Sigmoid colon (tissue), 4 donors: ENCODE data around the gene LEF1.

Experiments
- EP300 ChIP-seq, 4 donors: sonication (generic); formaldehyde crosslinking; IDR thresholded peaks; one replicate each; pipeline ENCODE4 v1.6.1; 2017; ENCODE audit warnings: antibody characterized with exemption in 4 of 4
- POLR2A ChIP-seq, 2 donors: fragments of 450-650 bp; IDR thresholded peaks; one replicate each; pipeline ENCODE4 v1.6.1; 2016; ENCODE audit warnings: antibody characterized with exemption in 2 of 2, mild to moderate bottlenecking in 2 of 2, moderate library complexity in 2 of 2
- POLR2AphosphoS5 ChIP-seq, 4 donors: sonication (generic); formaldehyde crosslinking; IDR thresholded peaks; one replicate each; pipeline ENCODE4 v1.6.1; 2017; ENCODE audit warnings: antibody characterized with exemption in 4 of 4
- TF ChIP-seq, protein P1 (sequence below), 4 experiments: fragments of 450-650 bp in 3 of 4; fragments of 200-600 bp in 1 of 4; IDR thresholded peaks; one replicate each; pipeline ENCODE4 v1.5.1; 2016 to 2019; ENCODE audit warnings: antibody characterized with exemption in 4 of 4, mild to moderate bottlenecking in 3 of 4, moderate library complexity in 2 of 4

DNA sequence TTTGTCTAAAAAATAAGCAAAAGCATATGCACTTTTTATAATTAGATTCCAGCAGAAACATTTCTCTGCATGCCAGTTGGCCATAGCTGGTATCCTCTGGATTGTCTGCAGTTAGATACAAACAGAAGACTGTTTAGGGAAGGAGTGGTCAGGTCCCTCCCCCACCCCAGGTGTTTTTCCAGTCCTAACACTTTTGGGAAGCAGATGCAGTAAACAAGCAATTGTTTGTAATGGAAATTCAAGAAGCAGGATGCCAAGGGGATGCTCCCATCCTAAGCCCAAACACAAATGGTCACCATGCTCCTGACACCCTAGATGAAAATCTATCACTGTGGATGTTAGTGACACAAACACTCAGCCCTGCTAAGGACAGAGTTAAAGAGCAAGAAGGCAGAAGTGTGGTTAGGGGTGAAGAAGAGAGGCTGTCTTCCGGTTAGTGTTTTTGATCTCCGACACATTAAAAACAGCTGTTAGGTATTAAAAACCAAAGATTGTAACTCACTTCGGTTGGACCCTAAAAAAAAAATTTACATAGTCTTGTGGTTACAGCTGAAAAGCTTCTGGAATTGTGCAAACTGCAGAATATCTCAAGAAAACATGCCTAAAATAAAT, 7.9 kb downstream of the LEF1 start:
- TF ChIP-seq, protein P1, sequence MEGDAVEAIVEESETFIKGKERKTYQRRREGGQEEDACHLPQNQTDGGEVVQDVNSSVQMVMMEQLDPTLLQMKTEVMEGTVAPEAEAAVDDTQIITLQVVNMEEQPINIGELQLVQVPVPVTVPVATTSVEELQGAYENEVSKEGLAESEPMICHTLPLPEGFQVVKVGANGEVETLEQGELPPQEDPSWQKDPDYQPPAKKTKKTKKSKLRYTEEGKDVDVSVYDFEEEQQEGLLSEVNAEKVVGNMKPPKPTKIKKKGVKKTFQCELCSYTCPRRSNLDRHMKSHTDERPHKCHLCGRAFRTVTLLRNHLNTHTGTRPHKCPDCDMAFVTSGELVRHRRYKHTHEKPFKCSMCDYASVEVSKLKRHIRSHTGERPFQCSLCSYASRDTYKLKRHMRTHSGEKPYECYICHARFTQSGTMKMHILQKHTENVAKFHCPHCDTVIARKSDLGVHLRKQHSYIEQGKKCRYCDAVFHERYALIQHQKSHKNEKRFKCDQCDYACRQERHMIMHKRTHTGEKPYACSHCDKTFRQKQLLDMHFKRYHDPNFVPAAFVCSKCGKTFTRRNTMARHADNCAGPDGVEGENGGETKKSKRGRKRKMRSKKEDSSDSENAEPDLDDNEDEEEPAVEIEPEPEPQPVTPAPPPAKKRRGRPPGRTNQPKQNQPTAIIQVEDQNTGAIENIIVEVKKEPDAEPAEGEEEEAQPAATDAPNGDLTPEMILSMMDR (IDR thresholded peaks at IDR 0.05), result no peak
- TF ChIP-seq POLR2A (IDR thresholded peaks at IDR 0.05) (no peak), EP300 (IDR thresholded peaks at IDR 0.05) (no peak), POLR2AphosphoS5 (IDR thresholded peaks at IDR 0.05) (no peak)
